Activated naive CD4-positive, alpha-beta T cell treated with anti-CD3 and anti-CD28 coated beads, Interleukin-2, amount 50 U/mL, for 72 hours (primary cell): Measurements from ENCODE around the gene KISS1R. TPM values are rescaled to one million over a fixed set of nuclear protein-coding genes. Genes with fewer than 3 reads are reported as not detected.
"Not testable (repeated sequence)": the region's sequence is repeated elsewhere in the genome, so short reads cannot be mapped to it uniquely, and the experiment has no call there.

Experiments used
- ATAC-seq, 2 donors: fragments of 150-1000 bp; cut with Tn5 transposase; 2 replicates each; pipeline ENCODE4 v1.10.0; 2021; ENCODE audit warnings: mild to moderate bottlenecking in 2 of 2, moderate library complexity in 2 of 2
- DNase-seq, 2 donors: peaks; one replicate each; pipeline ENCODE4 v3.0.0; 2021 to 2022; ENCODE audit warnings: low spot score in 2 of 2
- H3K27ac Mint-ChIP-seq, 2 donors: one replicate each; pipeline ENCODE4 v1.8.0; 2022; ENCODE audit warnings: mild to moderate bottlenecking in 2 of 2, mixed read lengths in 2 of 2
- H3K36me3 Mint-ChIP-seq, 2 donors: one replicate each; pipeline ENCODE4 v1.8.0; 2022; ENCODE audit warnings: mixed read lengths in 2 of 2
- H3K9me3 Mint-ChIP-seq, 2 donors: one replicate each; pipeline ENCODE4 v1.8.0; 2022; ENCODE audit warnings: mixed read lengths in 2 of 2
- total RNA-seq, 2 donors: library from RNA; stranded (reverse); gene quantifications; one replicate each; pipeline ENCODE4 v1.2.3, GENCODE V29; 2022

The KISS1R gene
- total RNA-seq, 2 donors from 2014 or later, result 10.9 to 32.4 TPM

- not testable (repeated sequence) for H3K36me3 Mint-ChIP-seq
- peak overlapping the region; percentile 73 to 83 for H3K27ac Mint-ChIP-seq
Observed at GRCh38 chr19:878751-879561, 38.2 kb upstream of the KISS1R start.

GRCh38 chr19:879711-880438 lies 37.3 kb upstream of the KISS1R start:
- Mint-ChIP-seq H3K9me3 (no peaks in the 10 kb centered on the region), H3K36me3 (no peaks in the 10 kb centered on the region), H3K27ac (peak overlapping the region in 1 of 2 donors; percentile 83)

More at GRCh38 chr19:878751-879561, 38.2 kb upstream of the KISS1R start:
- ATAC-seq, H3K9me3 Mint-ChIP-seq, DNase-seq: not testable (repeated sequence)

GRCh38 chr19:881385-882071 lies 35.6 kb upstream of the KISS1R start:
- DNase-seq (no peak), ATAC-seq (no peak)
- Mint-ChIP-seq H3K9me3 (no peaks in the 10 kb centered on the region), H3K36me3 (no peaks in the 10 kb centered on the region), H3K27ac (no peak overlapping the region)

More at GRCh38 chr19:879711-880438, 37.3 kb upstream of the KISS1R start:
- no peak for DNase-seq
- no peak for ATAC-seq

- no peak for ATAC-seq
- Mint-ChIP-seq H3K27ac (no peak overlapping the region), H3K9me3 (no peaks in the 10 kb centered on the region), H3K36me3 (no peaks in the 10 kb centered on the region)
- no peak for DNase-seq
Observed at GRCh38 chr19:882871-883497, 34.1 kb upstream of the KISS1R start.

- H3K9me3 Mint-ChIP-seq, result no peaks in the 10 kb centered on the region
- ATAC-seq (peak in 1 of 2 donors; percentile 41), DNase-seq (no peak)
- no peak overlapping the region for H3K27ac Mint-ChIP-seq
- no peaks in the 10 kb centered on the region for H3K36me3 Mint-ChIP-seq
Observed at GRCh38 chr19:883661-884211, 33.4 kb upstream of the KISS1R start.

GRCh38 chr19:884420-885211 lies 32.5 kb upstream of the KISS1R start:
- no peak for ATAC-seq
- H3K27ac Mint-ChIP-seq, result no peak overlapping the region
- H3K36me3 Mint-ChIP-seq, result no peaks in the 10 kb centered on the region
- DNase-seq, result no peak
- no peaks in the 10 kb centered on the region for H3K9me3 Mint-ChIP-seq

- ATAC-seq (no peak), DNase-seq (no peak)
- Mint-ChIP-seq H3K36me3 (no peaks in the 10 kb centered on the region), H3K27ac (no peak overlapping the region), H3K9me3 (no peaks in the 10 kb centered on the region)
Observed at GRCh38 chr19:885536-886224, 31.5 kb upstream of the KISS1R start.

GRCh38 chr19:887072-887471 lies 30.1 kb upstream of the KISS1R start:
- Mint-ChIP-seq H3K27ac (no peak overlapping the region), H3K36me3 (no peaks in the 10 kb centered on the region), H3K9me3 (no peaks in the 10 kb centered on the region)
- DNase-seq, result no peak
- ATAC-seq, result no peak

GRCh38 chr19:887599-887998 lies 29.5 kb upstream of the KISS1R start:
- DNase-seq (no peak), ATAC-seq (no peak)
- H3K36me3 Mint-ChIP-seq, result no peaks in the 10 kb centered on the region
- no peaks in the 10 kb centered on the region for H3K9me3 Mint-ChIP-seq
- H3K27ac Mint-ChIP-seq, result no peak overlapping the region

GRCh38 chr19:888581-889385 lies 28.4 kb upstream of the KISS1R start:
- DNase-seq (no peak), ATAC-seq (no peak)
- Mint-ChIP-seq H3K9me3 (no peaks in the 10 kb centered on the region), H3K27ac (no peak overlapping the region), H3K36me3 (peaks cover 0 to 4% of the 10 kb centered on the region in 2 donors)

GRCh38 chr19:889662-890295 lies 27.4 kb upstream of the KISS1R start:
- Mint-ChIP-seq H3K9me3 (no peaks in the 10 kb centered on the region), H3K36me3 (peaks cover 0 to 4% of the 10 kb centered on the region in 2 donors), H3K27ac (peak overlapping the region in 1 of 2 donors; percentile 63)
- DNase-seq, result no peak
- no peak for ATAC-seq

GRCh38 chr19:890831-891230 lies 26.3 kb upstream of the KISS1R start:
- Mint-ChIP-seq H3K36me3 (peaks cover 0 to 4% of the 10 kb centered on the region in 2 donors), H3K9me3 (no peaks in the 10 kb centered on the region), H3K27ac (peak overlapping the region; percentile 26 to 84)
- DNase-seq (no peak), ATAC-seq (no peak)

- ATAC-seq, H3K36me3 Mint-ChIP-seq, DNase-seq, H3K9me3 Mint-ChIP-seq: not testable (repeated sequence)
- peak overlapping the region; percentile 93 to 97 for H3K27ac Mint-ChIP-seq
Observed at GRCh38 chr19:891421-892200, 25.5 kb upstream of the KISS1R start.
